NCI-H526 (cell line): ENCODE results near the gene PPP4R4.
"Not testable (repeated sequence)": the region's sequence is repeated elsewhere in the genome, so short reads cannot be mapped to it uniquely, and the experiment has no call there.

Experiments used
- DNase-seq, 2 experiments: peaks; one replicate each; lab custom pipeline; 2025; lab: John Stamatoyannopoulos, UW

Gene PPP4R4

GRCh38 chr14:94145902-94146527, 28.1 kb upstream of the PPP4R4 start:
- no peak for DNase-seq

- no peak for DNase-seq
Observed at GRCh38 chr14:94152676-94153075, 21.4 kb upstream of the PPP4R4 start.

DNA sequence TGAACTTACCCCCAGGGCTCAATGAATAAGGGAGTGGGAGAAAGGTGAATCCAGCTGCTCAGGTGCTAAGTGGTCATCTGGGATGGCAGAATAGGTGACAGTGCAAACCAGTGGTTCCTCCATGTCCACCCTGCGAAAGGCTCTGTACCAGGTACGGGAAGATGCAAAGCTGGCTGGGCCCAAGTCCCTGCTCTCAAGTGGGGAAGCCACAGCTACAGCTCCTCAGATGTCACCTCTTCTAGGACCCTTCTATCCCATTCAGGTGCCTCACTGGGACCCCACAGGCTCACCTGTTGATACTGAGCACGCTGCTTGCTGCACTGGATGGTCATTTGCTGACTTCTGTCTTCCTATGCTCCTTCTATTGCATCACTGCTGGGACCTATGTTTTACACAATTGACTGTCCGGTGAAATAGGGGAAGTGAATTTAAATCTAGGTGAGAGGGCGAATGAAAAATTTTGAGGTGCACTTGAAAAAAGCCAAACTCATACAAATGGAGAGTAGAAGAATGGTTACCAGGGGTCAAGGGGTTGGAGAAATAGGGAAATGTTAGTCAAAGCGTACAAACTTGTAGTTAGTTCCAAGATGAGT, 20.3 kb upstream of the PPP4R4 start:
- no peak for DNase-seq

DNA sequence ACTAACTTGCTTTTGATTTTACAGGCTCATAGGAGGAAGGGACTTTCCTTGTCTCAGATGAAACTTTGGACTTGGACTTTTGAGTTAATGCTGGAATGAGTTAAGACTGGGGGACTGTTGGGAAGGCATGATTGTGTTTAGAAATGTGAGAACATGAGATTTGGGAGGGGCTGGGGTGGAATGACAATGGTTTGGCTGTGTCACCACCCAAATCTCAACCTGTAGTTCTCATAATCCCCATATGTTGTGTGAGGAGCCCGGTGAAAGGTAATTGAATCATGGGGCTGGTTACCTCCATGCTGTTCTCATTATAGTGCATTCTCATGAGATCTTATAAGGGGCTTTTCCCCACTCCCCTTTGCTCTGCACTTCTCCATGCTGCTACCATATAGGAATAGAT, 18.0 kb upstream of the PPP4R4 start:
- not testable (repeated sequence) for DNase-seq

GRCh38 chr14:94157197-94157596, 16.9 kb upstream of the PPP4R4 start:
- DNase-seq, result no peak

- no peak for DNase-seq
Observed at GRCh38 chr14:94158239-94158883, 15.8 kb upstream of the PPP4R4 start.

DNA sequence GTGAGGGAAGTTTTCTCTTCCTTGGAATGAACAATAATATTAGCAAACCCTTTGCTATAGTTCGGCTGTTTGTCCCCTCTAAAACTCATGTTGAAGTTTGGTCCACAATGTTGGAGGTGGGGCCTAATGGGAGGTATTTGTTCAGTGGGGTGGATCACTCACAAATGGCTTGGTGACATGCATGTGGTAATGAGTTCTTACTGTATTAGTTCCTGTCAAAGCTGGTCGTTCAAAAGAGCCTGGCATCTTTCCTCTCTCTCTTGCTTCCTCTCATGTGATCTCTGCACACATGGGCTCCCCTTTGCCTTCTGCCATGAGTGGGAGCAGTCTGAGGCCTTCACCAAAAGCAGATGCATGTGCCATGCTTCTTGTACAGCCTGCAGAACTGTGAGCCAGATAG, 13.1 kb upstream of the PPP4R4 start:
- no peak for DNase-seq

- DNase-seq, result no peak
Observed at GRCh38 chr14:94161981-94162380, 12.1 kb upstream of the PPP4R4 start.

- DNase-seq, result no peak
Observed at GRCh38 chr14:94162466-94162865, 11.7 kb upstream of the PPP4R4 start.

DNA sequence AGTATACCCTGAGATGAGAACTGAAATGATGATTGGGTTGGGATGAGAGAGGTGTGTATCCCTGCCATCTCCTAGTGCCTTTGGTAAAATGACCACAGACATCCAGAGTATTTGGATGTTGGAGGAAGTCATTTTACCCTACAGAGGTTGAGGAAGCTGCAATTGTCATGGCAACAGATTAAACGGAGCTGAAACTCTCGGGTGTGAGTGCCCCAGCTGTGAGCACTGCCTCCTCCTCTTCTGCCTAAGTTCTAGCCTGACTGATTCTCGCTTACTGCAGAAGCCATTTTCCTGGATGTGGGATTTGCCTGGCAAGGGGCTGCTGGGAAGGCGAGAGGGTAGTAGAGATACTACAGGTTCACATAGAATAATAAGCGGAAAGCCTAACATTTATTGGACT, 10.3 kb upstream of the PPP4R4 start:
- DNase-seq, result no peak

- DNase-seq, result no peak
Observed at GRCh38 chr14:94164685-94165431, 9.3 kb upstream of the PPP4R4 start.

- no peak for DNase-seq
Observed at GRCh38 chr14:94165744-94166143, 8.4 kb upstream of the PPP4R4 start.

DNA sequence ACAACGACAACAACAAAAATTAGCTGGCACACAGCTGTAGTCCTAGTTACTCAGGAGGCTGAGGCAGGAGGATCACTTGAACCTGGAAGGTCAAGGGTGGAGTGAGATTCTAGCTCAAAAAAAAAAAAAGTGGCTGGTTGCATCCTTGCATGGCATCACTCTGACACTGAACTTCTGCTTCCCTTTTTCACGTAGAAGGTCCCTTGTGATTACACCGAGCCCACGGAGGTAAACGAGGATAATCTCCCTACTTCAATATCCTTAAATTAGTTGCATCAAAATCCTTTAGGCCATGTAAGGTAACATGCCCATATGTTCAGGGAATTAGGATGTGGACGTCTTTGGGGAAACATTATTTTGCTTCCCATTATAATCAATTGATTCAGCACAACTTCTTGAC, 4.0 kb upstream of the PPP4R4 start:
- no peak for DNase-seq

DNA sequence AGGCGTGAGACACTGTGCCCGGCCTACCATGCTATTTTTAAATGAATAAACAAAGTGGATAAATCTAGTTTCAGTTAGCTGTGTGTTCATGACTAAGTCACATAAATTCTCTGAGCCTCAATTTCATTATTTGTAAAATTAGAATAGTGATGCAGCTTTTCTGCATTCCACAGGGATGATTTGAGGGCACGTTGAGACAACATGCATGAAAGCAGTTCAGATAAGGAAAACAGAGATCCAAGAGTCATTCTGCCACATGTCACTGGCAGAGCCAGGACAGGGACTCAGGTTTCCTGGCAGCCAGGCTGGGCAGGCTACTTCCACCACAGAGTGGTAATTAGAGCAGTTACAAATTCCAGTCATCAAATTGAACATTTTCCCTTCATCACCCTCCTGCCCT, 2.9 kb upstream of the PPP4R4 start:
- no peak for DNase-seq

DNA sequence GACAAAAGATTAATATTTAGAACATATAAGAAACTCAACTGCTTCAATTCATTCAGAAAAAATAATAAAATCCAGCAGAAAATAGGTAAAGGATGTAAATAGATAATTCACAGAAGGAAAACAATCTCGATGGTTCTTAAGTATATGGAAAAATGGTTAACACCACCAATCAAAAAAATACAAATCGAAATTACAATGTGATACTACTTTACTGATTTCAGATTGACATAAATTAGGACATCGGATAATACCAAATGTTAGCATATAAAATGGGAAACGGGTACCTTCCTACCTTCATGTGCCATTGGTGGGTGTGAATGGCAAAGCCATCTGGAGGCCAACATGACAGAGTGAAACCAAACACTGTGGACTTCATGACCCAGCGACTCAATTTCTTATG, 1.6 kb upstream of the PPP4R4 start:
- no peak for DNase-seq

DNA sequence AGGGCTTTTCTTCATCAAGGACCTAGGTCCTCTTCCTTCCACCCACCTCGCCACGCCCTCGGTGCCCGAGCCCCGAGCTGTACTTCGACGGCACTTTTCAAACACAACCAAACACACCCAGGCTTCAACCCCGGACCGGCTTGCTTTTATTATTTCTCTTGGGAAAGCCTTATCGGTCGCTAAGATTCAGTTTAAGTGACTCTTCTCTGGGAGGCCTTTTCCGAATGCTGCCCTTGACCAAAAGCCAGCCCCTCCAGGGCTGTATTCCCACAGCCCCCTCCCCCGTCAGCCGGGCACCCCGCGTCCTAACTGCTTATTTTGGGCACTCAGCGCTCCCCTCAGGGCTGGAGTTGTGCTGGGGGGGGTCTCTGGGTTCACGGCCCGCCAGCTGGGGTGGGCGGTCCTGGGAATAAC, 644 bp upstream of the PPP4R4 start:
- peak in 1 of 2 experiments; percentile 34 for DNase-seq

DNA sequence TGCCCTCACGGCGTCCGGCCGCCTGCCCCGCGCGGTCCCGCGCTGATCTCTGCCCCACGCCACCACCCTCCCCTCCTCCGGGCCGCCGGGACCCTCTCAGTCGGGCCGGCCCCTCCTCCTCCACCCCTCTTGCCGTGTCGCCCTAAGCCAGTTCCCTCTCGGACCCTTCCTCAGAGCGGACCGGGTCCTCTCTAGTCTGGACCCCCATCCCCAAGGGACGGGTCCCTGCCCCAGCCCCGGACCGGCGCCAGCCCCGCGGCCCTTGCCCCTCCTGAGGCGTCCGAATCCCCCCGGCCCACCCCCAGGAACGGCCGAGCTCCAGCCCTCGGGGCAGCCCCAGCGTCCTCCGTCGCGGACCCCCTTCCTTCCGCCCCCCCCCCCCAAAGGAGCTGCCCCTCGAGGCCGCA, 485 bp downstream of the PPP4R4 start:
- peak in 1 of 2 experiments; percentile 63 for DNase-seq

DNA sequence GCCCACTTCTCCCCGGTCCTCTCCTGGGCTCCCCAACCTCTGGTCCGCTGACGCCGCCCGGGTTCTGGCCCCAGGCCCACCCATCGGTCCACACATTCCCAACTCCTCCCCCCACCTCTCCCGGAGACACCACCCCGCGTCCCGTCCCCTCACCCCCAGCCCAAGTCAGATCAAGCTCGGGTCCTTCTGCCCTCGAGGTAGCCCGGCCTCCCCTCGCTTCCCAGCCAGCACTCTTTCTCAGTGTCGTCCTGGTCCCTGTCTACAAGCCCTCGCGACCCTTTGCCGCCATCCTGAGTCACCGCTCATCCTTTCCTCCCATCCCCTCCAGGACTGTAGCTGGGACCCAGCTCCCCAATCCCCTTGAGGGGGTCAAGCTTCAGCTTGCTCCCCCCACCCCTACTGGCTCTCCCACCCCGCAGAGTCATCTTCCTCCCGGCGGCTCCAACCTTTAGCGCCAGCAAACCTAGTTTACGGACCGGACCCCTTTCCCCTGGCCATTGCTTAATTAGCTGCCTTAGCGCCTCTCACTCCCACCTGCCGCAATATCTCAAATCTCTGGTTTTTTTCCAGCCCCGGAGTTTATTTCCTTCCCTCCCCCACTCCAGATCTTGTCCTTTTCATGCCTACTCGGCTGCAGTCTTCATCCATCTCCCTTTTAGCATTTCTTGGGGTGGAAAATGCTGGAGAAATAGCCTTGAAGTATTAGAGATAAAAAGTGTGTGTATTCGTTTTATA, 1.1 kb downstream of the PPP4R4 start:
- DNase-seq, result peak in 1 of 2 experiments; percentile 46

- DNase-seq, result no peak
Observed at GRCh38 chr14:94175747-94176146, 1.6 kb downstream of the PPP4R4 start.

DNA sequence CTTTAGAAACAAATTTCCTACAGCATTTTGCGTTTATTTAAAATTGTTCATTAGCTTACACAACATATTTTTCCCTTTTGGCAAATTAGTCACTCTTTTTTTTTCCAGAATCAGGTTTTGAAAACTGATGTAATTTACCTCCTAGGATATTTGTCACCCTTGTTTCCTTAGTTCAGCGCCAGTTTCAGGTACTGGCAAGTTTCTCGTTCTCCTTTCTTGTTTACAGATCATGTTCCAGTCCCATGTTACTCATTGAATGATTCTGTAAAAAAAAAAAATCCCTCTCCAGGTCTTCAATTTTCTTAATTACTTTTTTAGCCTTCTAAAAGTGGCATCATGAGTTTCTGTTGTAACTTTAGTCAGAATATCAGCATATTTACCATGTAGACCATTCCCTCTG, 2.7 kb downstream of the PPP4R4 start:
- no peak for DNase-seq

DNA sequence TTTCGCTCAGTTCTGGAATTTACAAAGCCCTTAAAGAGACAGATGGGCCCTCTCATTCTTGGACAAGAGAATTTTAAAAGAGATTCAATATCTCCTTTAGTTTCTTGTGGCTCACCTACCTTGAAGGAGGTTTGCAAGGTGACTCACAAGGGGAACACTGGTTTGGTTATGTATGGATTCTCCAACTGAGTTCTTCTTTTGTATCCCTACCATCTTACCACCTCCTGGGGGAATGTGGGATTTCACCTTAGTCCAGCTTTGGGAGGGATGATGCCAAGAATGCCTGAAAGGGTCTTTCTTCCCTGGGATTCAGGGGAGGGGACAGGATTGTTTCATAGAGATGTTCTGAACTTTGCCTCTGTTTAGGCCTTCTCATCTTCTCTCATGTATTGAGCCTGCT, 3.7 kb downstream of the PPP4R4 start:
- no peak for DNase-seq

DNA sequence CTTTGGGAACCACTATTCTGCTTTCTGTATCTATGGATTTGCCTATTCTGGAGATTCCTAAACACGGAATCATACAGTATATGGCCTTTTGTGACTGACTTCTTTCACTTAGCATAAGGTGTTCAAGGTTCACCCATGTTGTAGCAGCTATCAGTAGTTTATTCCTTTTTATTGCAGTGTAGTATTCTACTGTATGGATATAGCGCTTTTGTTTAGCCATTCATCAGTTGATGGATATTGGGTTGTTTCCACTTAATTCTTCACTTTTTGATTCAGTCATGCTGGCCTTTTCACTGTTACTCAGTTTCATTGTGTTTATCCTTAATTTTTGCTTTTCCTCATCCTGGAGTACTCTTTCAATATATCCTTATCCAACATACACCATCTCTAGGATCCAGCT, 5.1 kb downstream of the PPP4R4 start:
- DNase-seq, result no peak
